Mammary microvascular endothelial cell (primary cell): ENCODE measurements around the gene TXNDC17. TPM values are rescaled to one million over a fixed set of nuclear protein-coding genes. Genes with fewer than 3 reads are reported as not detected.

Experiments used
- total RNA-seq: library from RNA; depleted of rRNA; stranded (reverse); fragments of >200 nt; gene quantifications from 2 replicates; pipeline ENCODE4 v1.2.3, GENCODE V29; 2015

The TXNDC17 gene
- total RNA-seq = 181 and 218 TPM in 2 replicates

GRCh38 chr17:6640536-6641246 is at the start of gene TXNDC17, which contains the start of gene KIAA0753:
Gene TXNDC17 (plus strand): TSS chr17:6641060. CDS start chr17:6641083, 23 bp downstream.
Gene KIAA0753 (minus strand): TSS chr17:6640711. CDS start chr17:6635103, 5,608 bp downstream.

GRCh38 chr17:6651354-6651918 is 10.6 kb downstream of the TXNDC17 start, which contains the start of the genes C17orf100 and MED31:
Gene C17orf100 (plus strand): TSS chr17:6651762. CDS start chr17:6651914, 152 bp downstream.
Gene MED31 (minus strand): TSS chr17:6651605. CDS start chr17:6651528, 77 bp downstream.

Other genes with a start within 250 kb of the TXNDC17 start
- gene AIPL1, start 205.9 kb upstream of the TXNDC17 start, total RNA-seq = 0.67 TPM in 1 of 2 replicates, not detected in the other
- 36.1 and 37.6 TPM in 2 replicates for gene PIMREG, start 196.6 kb upstream of the TXNDC17 start, total RNA-seq
- 0.20 and 0.39 TPM in 2 replicates for gene PITPNM3, start 84.5 kb upstream of the TXNDC17 start, total RNA-seq
- gene KIAA0753, start 349 bp upstream of the TXNDC17 start, total RNA-seq = 6.2 and 7.1 TPM in 2 replicates
- 16.7 and 17.8 TPM in 2 replicates for gene MED31, start 10.5 kb downstream of the TXNDC17 start, total RNA-seq
- gene C17orf100, start 10.7 kb downstream of the TXNDC17 start, total RNA-seq = 0.07 and 0.59 TPM in 2 replicates
- not detected in 2 replicates for gene SLC13A5, start 72.3 kb downstream of the TXNDC17 start, total RNA-seq
- gene XAF1, start 115.0 kb downstream of the TXNDC17 start, total RNA-seq = 51.2 and 51.8 TPM in 2 replicates
- gene FBXO39, start 135.2 kb downstream of the TXNDC17 start, total RNA-seq = not detected in 2 replicates
- gene TEKT1, start 190.7 kb downstream of the TXNDC17 start, total RNA-seq = not detected in 2 replicates